Ishikawa (cell line): Measurements from ENCODE around the gene CFAP298.

Experiments used
- CEBPB ChIP-seq: IDR thresholded peaks from 2 replicates; pipeline ENCODE4 v1.6.1; 2012
- EGR1 ChIP-seq: IDR thresholded peaks from 2 replicates; pipeline ENCODE4 v1.6.1; 2012
- EP300 ChIP-seq: IDR thresholded peaks from 2 replicates; pipeline ENCODE4 v1.6.1; 2012; ENCODE audit warnings: borderline replicate concordance
- FOXM1 ChIP-seq: IDR thresholded peaks from 2 replicates; pipeline ENCODE4 v1.6.1; 2012; ENCODE audit warnings: low read depth, borderline replicate concordance
- MAX ChIP-seq: IDR thresholded peaks from 2 replicates; pipeline ENCODE4 v1.6.1; 2012
- RAD21 ChIP-seq: IDR thresholded peaks from 2 replicates; pipeline ENCODE4 v1.6.1; 2012; ENCODE audit warnings: low read depth
- TAF1 ChIP-seq: IDR thresholded peaks from 2 replicates; pipeline ENCODE4 v1.6.1; 2012; ENCODE audit warnings: low read depth, mild to moderate bottlenecking
- YY1 ChIP-seq: IDR thresholded peaks from 2 replicates; pipeline ENCODE4 v1.6.1; 2012; ENCODE audit warnings: low read depth
- TF ChIP-seq, protein P1 (sequence below): IDR thresholded peaks from 2 replicates; pipeline ENCODE4 v1.6.1; 2012; ENCODE audit warnings: low read depth, mild to moderate bottlenecking

- TF ChIP-seq CEBPB (no peak), YY1 (no peak), FOXM1 (no peak), EGR1 (no peak), EP300 (no peak), RAD21 (no peak), TAF1 (no peak), MAX (no peak)
- TF ChIP-seq, protein P1, sequence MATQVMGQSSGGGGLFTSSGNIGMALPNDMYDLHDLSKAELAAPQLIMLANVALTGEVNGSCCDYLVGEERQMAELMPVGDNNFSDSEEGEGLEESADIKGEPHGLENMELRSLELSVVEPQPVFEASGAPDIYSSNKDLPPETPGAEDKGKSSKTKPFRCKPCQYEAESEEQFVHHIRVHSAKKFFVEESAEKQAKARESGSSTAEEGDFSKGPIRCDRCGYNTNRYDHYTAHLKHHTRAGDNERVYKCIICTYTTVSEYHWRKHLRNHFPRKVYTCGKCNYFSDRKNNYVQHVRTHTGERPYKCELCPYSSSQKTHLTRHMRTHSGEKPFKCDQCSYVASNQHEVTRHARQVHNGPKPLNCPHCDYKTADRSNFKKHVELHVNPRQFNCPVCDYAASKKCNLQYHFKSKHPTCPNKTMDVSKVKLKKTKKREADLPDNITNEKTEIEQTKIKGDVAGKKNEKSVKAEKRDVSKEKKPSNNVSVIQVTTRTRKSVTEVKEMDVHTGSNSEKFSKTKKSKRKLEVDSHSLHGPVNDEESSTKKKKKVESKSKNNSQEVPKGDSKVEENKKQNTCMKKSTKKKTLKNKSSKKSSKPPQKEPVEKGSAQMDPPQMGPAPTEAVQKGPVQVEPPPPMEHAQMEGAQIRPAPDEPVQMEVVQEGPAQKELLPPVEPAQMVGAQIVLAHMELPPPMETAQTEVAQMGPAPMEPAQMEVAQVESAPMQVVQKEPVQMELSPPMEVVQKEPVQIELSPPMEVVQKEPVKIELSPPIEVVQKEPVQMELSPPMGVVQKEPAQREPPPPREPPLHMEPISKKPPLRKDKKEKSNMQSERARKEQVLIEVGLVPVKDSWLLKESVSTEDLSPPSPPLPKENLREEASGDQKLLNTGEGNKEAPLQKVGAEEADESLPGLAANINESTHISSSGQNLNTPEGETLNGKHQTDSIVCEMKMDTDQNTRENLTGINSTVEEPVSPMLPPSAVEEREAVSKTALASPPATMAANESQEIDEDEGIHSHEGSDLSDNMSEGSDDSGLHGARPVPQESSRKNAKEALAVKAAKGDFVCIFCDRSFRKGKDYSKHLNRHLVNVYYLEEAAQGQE, result no peak
These were observed 54.1 kb downstream of the CFAP298 start for GRCh38 chr21:32558106-32558505.
